Measurements from ENCODE around the gene CNTNAP5.

Gene CNTNAP5

DNA sequence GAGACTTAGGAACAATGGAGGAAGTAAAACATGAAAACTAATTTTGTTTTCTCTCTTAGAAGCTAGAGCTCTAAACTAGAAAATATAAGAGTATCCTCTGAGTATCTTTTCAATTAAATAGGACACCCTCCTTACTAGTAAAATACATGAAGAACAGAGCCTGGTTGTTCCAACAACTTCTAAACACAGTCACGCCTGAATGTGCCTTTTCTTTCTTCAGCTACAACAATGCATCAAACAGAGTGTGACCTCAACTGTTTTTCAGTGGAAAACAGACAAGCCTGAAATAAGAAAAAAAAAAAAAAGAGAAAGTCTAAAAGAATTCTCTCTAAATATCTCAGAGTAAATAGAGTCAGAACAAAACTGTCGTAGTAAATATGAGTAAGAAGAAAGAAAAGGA, 928.8 kb downstream of the CNTNAP5 start:
- no peak for DNase-seq

- no peak for DNase-seq
Measured at GRCh38 chr2:124959581-124959980, 934.5 kb downstream of the CNTNAP5 start.

- no peak for DNase-seq
Measured at GRCh38 chr2:124961132-124961531, 936.0 kb downstream of the CNTNAP5 start.

Measured in SW 1271 (cell line).